GM12872 (cell line): Measurements from ENCODE around the gene TBC1D24.

Experiments used
- TF ChIP-seq, protein P1 (sequence below): IDR thresholded peaks from 3 replicates; pipeline ENCODE4 v1.5.1; 2011; ENCODE audit warnings: low read depth, mild to moderate bottlenecking, low read length, moderate library complexity; ENCODE audit not compliant: insufficient read depth

TBC1D24 gene

DNA sequence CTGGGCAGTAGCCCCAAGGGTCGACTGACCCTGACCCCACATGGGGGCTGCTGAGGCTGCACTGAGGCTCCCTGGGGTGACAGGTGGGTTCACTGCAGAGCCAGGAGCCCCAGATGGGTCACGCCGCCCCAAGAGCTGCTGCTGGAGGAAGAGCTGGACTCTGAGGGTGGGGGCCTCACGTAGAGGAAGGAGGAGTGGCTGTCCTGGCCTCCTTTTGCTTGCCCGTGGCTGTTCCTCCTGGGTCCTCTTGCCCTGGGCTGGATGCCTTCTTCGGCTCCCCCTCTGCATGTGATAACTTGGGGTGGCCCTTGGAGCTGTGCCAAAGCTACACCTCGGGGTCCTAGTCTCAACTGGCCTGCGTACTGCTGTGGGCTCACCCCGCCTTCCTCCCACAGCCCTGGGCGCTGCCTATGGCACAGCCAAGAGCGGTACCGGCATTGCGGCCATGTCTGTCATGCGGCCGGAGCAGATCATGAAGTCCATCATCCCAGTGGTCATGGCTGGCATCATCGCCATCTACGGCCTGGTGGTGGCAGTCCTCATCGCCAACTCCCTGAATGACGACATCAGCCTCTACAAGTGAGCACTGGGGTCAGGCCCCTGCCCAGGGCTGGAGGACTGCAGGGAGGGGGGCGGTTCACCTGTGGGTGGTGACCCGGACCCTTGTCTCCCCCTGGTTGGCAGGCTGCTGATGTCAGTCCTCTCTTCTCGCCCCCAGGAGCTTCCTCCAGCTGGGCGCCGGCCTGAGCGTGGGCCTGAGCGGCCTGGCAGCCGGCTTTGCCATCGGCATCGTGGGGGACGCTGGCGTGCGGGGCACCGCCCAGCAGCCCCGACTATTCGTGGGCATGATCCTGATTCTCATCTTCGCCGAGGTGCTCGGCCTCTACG is 44.1 kb downstream of the TBC1D24 start:
- TF ChIP-seq, protein P1, sequence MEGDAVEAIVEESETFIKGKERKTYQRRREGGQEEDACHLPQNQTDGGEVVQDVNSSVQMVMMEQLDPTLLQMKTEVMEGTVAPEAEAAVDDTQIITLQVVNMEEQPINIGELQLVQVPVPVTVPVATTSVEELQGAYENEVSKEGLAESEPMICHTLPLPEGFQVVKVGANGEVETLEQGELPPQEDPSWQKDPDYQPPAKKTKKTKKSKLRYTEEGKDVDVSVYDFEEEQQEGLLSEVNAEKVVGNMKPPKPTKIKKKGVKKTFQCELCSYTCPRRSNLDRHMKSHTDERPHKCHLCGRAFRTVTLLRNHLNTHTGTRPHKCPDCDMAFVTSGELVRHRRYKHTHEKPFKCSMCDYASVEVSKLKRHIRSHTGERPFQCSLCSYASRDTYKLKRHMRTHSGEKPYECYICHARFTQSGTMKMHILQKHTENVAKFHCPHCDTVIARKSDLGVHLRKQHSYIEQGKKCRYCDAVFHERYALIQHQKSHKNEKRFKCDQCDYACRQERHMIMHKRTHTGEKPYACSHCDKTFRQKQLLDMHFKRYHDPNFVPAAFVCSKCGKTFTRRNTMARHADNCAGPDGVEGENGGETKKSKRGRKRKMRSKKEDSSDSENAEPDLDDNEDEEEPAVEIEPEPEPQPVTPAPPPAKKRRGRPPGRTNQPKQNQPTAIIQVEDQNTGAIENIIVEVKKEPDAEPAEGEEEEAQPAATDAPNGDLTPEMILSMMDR = no peak

DNA sequence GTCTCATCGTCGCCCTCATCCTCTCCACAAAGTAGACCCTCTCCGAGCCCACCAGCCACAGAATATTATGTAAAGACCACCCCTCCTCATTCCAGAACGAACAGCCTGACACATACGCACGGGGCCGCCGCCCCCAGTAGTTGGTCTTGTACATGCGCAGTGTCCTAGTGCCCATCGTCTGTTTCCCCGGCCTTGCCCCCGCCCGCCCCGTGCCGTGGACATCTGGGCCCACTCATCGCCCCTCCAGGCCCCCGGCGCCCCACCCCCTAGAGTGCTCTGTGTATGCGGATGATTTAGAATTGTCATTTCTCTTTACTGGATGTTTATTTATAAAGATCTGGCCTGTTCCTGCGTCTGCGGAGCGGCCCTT is 44.8 kb downstream of the TBC1D24 start:
- TF ChIP-seq, protein P1 = no peak

DNA sequence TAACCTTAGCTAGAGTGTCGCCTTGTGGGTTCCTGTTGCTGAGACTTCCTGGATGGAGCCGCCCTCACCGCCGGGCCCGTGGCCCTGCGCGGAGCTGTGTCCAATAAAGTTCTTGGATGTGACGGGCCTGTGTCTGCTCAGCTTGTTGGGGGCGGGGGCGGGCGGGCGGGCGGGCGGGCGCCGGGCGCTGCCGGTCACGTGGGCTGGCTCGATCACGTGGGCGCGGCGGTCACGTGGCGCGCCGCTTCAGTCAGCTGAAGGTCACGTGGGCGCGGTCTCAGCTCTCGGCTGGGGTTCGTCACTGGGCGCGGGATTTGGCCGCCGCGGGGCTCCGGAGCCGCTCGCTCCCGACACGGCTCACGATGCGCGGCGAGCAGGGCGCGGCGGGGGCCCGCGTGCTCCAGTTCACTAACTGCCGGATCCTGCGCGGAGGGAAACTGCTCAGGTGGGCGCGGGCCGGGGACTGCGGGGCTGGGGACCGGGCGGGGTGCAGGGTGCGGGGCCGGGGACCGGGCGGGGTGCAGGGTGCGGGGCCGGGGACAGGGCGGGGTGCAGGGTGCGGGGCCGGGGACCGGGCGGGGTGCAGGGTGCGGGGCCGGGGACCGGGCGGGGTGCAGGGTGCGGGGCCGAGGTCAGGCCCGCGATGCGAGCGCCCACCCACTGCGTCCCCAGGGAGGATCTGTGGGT is 45.3 kb downstream of the TBC1D24 start, which contains the start of gene AMDHD2:
Gene AMDHD2, plus strand, starts transcription at position 275 of the 687 bp plus-strand sequence. Its CDS starts 88 bp downstream, at position 363.
- TF ChIP-seq, protein P1 = no peak

DNA sequence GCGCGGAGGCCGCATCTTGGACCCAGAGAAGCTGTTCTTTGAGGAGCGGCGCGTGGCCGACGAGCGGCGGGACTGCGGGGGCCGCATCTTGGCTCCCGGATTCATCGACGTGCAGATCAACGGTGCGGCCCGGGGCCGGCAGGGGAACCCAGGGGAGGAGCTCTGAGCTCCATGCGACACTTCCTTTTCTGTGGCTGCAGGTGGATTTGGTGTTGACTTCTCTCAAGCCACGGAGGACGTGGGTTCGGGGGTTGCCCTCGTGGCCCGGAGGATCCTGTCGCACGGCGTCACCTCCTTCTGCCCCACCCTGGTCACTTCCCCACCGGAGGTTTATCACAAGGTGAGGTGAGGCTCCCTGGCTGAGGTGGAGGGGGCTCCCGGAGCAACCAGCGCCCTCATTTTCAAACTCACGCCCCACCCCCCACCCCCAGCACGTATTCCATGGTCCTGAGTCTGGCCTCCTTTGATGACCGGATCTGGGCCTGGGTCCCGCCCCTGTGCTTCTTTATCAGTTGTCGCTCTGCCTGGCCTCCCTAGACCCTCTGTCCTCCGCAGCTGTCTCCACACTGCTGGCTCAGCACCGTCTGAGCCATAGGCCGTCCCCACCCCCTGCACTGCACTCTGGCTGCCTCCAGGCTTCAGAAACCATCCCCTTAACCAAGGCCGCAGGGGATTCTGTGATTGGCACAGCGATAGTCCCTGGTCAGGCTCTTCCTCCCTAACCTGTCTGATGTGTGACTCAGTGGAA is 46.0 kb downstream of the TBC1D24 start:
- TF ChIP-seq, protein P1 = no peak

DNA sequence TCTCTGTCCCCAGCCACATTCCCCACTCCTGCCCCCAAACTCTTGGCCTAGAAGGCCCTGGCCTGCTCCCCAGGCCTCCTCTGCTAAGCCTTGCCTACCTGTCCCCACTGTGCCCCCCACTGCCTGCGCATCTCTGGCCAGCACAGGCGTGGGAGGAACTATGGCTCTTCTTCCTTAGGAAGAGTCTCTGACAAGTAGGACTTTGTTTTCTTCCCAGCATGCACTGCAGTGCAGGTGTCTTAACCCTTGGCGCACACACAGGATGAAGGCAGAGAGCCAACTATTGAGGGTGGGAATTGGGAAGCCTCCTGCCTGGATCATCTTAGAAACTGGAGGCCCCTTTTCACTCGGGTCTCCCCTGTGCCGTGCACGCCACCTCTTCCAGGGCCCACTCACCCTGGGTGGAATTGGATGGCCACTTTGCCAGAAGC is 48.9 kb downstream of the TBC1D24 start:
- TF ChIP-seq, protein P1 = no peak

DNA sequence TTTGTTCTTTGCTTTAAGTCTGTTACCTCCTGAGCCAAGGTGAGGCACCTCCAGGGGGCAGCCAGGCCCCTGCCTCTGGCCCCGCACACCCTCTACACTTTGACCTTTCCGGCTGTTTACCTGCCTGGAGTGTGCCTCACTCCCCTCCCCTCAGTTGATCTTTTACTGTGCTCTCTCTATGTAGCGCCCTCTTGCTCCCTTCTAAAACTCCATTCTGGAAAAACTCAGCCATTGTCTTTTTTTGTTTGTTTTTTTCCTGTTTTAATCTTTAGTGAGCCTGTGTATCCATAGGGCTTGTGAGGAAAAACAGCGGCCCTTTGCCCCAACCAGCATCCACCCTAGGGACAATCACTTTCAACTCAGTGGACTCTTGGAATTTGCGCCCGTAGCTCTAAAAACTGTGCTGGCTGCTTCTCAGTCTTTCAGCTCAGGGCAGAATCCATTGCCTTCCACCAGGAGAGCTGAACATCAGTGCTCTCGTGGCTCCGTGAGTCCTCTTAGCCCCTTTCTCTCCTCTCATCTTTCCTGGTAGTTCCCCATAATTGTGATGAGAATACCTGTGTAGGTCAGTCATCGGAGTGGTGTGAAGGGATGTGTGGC is 49.5 kb downstream of the TBC1D24 start:
- TF ChIP-seq, protein P1 = no peak

DNA sequence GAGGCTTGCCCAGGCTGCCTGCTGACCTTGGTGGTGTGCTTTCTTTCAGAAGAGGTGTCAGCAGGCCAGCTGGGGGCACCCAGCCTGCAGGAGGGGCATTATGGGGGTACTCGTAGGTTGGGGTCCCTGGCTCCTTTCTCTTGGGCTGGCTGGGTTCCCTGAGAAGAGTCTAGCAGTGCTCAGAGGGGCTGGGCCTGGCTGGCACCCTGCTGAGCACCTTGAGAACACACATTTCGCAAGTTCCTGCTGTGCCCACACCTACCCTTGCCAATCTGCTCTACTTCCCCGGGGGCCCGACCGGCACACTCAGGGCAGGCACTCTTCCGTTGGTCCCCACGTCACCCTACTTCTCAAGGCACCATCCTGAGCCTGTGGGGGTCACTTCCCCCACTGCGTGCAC is 51.2 kb downstream of the TBC1D24 start:
- TF ChIP-seq, protein P1 = no peak
